ENCODE data around the gene SETDB1.
A peak's percentile ranks its signal among the peaks of the same experiment; 100 is the strongest.

Gene SETDB1

DNA sequence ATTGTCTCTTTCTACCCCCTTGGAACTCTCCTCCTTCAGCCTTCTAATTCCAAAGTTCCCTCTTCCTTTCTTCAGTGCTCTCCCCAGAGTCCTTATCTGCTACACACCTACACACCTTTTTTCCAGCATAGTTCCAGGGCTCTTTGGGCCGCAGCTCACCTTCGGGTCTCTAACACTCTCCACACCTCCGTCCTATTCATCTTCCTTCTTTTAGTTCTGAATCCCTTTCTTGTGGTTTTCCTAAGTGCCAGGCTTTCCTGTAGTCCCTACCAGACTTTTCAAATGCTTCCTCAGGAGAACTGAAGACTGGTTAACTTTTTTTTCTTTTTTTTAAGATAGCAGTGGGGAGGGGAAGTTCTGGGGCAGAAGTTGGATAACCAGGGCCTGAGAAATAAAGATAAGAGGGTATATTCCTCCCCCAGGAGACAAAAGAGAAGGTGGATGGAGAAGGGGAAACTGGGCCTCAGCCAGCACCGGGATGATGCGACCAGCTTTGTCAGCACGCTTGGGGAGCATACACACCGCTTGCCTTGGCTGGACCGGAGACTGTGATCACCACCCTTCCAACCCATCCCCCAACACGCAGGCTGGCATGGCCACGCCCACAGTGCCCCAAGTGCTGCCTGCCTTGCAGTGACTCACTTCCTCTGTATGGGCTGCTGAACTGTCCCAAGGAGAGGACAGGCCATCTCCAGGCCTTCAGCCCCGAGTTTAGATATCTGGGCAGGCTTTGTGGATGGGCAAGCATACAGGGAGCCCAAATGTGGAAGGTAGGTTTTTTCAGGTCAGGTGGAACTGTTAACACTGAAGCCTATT, 50.9 kb downstream of the SETDB1 start:
- DNase-seq = peak; percentile 62

- peak; percentile 85 for DNase-seq
Observed at GRCh38 chr1:150979092-150980056, 53.2 kb downstream of the SETDB1 start.

DNA sequence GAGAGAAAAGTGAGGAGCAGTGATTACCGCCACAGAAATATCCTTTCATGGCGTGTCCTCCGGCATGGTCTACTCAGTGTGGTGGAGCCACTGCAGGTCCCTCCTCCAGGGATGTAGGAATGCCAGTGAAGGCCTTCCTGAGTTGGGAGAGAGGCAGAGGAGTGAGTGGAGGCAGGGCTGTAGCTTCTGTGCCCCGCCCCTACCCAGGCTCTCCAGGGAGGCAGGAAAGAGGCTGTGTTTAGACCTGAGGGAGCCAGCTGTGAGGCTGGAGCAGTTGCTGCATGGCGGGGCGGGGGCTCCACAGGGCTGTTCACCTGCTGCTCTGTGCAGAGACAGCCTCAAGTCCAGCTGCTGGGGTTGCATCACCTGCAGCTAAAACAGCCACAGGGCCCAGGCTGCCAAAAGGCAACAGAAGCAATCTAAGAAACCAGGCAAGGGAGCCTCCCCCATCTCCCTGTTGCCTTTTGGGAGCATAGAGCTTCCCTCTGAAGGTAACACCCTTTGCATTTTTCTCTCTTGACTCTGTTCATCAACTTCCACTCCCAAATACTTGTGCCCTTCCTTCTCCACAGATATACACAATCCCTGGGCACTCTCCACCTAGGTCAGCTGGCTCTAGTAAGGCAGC, 55.1 kb downstream of the SETDB1 start:
- DNase-seq = peak; percentile 94

- peak; percentile 76 for DNase-seq
Observed at GRCh38 chr1:150981805-150982712, 55.9 kb downstream of the SETDB1 start, which contains the start of gene ANXA9. Gene ANXA9, plus strand, starts transcription at chr1:150982292. Its CDS starts 814 bp downstream, at chr1:150983106.

DNA sequence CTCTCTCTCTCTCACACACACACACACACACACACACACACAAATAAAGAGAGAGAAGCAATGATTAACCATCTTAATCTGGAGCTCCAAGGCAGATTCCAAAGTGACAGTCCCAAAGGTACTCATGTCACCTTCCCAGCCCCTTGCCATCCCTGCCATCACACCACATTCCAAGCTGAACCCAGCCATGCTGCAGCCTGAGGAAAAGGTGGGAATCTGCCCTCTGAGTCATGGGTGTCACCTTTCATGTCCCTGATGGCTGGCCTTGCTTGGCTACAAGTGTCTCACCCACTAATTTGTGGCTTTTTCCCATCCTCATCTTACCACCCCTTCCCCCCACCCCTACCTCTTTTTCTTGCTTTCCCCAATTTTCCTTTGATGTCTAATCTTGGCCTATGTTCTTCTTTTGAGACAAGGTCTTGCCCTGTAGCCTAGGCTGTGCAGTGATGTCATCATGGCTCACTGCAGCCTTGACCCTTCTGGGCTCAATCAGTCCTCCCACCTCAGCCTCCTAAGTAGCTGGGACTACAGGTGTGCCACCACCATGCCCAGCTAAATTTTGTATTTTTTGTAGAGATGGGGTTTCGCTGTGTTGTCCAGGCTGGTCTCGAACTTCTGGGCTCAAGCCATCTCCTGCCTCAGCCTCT, 59.1 kb downstream of the SETDB1 start:
- DNase-seq = no peak

- DNase-seq = peak; percentile 81
Observed at GRCh38 chr1:150987924-150988323, 61.8 kb downstream of the SETDB1 start.

- no peak for DNase-seq
Observed at GRCh38 chr1:150992626-150993025, 66.5 kb downstream of the SETDB1 start.

GRCh38 chr1:150994248-150994647, 68.1 kb downstream of the SETDB1 start:
- no peak for DNase-seq

DNA sequence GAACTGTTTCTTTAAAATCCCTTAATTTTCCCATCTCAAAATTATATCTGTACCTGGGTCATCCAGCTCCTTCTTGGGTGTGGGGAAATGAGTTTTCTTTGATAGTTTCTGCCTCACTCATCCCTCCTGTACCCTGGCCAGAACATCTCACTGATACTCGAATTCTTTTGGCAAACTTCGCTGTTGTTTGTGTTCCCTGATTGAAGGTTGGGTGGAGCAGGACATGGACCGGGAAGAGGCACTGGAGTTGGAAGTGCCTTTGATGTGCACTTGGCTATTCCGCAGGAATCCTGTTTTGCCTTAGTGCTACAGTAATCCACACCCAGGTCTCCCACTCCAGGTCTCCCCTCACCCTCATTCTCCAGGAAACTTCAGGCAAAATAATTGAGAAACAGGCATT, 69.3 kb downstream of the SETDB1 start:
- DNase-seq = no peak

- no peak for DNase-seq
Observed at GRCh38 chr1:150995896-150996295, 69.7 kb downstream of the SETDB1 start.

- no peak for DNase-seq
Observed at GRCh38 chr1:150997126-150997872, 71.1 kb downstream of the SETDB1 start.

- DNase-seq = peak; percentile 47
Observed at GRCh38 chr1:150997949-150998348, 71.8 kb downstream of the SETDB1 start.

GRCh38 chr1:150999051-150999674, 73.0 kb downstream of the SETDB1 start:
- DNase-seq = no peak

DNA sequence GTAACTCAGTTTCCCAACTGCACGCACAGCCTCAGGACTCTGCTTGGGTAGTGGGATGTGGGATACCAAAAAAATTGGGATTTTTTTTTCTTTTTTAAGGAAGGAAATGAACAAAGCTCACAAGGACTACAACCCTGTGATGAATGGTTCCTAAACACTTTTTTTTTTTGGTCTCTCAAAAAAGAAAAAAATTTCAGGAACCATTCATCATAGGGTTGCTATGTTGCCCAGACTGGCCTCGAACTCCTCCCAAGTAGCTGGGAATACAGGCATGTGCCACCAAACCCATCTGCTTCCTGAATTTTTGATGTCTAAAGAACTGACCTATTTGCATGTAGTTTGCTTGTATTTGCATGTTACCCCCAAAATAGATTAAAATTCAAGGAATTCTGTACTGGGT, 73.8 kb downstream of the SETDB1 start:
- DNase-seq = no peak

GRCh38 chr1:151000408-151000807, 74.2 kb downstream of the SETDB1 start:
- DNase-seq = no peak

- DNase-seq = no peak
Observed at GRCh38 chr1:151001602-151002001, 75.4 kb downstream of the SETDB1 start.

DNA sequence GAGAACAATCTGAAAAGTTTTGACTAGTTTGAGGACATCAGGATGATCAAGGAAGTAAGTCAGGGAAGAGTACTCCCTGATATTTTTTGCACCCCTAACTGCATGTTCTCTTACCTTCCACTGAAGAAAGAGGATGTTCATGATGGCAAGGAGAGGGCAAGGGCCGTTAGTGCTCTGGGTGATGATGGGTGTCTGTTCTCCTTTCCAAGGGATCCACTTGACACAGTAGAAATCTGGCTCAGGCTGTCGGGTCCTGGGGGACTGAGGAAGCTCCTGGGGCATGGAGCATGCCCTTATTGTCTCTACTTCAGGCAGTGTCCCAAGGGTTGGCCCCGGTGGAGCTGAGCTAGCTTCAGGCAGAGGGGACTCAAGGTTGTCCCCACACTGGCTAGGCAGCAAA, 75.9 kb downstream of the SETDB1 start:
- no peak for DNase-seq

DNA sequence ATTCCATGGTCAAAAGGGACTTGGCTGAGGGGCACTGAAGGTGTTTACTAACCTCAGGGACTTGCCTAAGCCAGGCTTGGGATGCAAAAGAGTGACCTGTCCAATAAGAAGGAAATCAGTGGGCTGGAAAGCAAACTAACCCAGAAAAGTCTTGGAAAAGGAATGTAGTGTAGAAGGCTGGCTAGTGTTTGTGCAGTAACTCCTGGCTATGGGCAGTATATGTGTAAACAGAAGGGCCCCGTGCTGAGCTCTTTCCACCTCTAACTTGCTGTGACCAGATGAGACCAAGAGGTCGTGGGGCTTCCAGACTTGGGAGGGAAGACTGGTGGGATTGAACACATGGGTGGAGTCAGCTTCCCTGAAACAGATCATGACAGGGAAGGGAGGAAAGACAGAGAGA, 76.4 kb downstream of the SETDB1 start:
- DNase-seq = no peak

DNA sequence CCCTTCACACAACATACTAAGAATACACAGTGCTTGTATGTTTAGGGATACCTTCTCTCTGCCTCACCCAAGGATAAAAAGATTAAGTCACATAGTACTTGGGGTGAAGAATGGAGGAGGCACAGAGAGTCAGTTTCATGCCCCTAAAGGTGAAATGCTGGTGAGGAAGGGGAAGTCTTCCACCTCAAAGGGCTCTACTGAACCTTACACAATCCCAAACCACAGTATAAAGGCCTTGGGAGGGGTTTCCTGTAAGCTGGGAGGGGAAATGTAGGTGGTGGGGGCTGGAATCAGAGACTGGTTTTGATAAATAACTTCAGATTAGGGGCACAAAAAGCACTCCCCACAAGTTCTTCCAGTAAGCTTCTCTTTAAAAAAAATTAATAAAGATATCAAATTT, 77.0 kb downstream of the SETDB1 start:
- DNase-seq = no peak

DNA sequence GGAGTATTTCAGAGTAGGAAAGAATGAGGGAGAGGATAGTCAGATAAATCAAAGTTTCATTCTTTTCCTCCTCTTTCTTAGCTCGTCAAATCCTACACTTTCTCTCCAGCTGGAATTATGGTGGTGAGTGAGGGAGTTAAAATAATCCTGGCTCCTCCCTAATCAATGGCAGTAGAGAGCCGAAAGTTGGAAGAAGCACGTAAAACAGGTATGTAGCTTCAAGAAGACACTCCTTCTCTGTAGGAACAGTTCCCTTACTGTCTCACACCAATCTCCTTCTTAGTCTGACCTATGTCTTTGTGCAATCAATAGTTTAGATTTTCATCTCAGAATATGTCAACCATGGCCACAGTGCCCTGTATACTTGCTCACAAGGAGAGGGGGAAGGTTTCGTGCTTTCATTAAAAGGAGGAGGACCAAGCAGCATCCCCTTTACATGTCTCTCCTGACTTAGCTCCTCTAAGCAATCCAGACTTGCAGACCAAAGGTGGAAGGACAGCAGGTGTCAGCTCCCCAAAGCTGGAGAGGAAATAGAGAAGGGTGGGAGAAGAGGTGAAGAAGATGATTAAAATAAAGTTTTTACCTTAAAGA, 79.7 kb downstream of the SETDB1 start:
- DNase-seq = peak; percentile 22
